Measurements from ENCODE around the gene POLR3A.
"Not testable (repeated sequence)": the region's sequence is repeated elsewhere in the genome, so short reads cannot be mapped to it uniquely, and the experiment has no call there.

POLR3A gene

DNA sequence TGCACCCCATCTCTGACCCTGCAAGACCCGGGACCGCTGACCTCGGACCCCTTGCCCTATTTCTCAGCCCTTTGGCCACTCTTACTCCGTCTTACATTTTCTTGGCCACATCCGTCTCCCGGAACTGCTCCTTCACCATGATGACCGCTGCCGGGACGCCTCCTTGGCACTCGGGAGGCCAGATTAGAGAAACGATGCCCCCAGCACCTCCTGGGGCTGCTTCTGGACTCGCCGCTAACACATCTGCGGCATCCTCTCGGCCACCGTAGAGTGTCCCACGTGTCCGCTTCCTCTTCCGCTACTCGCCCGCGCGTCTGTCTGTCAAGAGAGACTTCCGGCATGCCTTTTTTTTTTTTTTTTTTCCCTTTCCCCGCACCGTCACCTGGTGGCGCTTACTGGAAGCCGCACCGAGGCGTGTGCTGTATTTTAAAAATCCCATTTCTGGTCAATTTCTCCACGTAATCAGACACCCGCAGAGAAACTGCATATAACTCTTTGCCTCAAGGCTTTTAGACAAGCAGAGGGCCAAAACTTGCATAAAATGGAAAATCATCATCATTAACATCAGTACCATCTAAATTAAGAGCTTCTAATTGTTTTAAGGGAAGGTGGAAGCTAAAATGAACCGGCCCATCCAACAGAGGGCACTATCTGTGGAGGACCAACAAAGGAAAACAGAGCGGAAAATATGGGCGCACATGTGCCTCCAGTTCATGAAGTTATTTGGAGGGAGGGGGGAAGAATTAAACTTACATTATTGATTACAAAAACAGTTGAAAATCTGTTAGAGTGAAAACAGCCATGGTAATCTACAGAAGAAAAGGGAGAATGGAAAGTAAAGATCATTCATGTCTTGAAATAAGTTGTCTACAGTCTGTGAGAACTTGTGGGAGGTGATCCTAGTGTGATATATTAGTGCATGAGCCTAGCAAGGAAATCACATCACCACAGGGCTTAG is at the start of gene POLR3A:
TSS of gene POLR3A (minus strand) at position 247 of the 958 bp plus-strand sequence. CDS start at position 139, 108 bp downstream.
- DNase-seq (ENCODE audit: low read depth) = peak; percentile 82

DNA sequence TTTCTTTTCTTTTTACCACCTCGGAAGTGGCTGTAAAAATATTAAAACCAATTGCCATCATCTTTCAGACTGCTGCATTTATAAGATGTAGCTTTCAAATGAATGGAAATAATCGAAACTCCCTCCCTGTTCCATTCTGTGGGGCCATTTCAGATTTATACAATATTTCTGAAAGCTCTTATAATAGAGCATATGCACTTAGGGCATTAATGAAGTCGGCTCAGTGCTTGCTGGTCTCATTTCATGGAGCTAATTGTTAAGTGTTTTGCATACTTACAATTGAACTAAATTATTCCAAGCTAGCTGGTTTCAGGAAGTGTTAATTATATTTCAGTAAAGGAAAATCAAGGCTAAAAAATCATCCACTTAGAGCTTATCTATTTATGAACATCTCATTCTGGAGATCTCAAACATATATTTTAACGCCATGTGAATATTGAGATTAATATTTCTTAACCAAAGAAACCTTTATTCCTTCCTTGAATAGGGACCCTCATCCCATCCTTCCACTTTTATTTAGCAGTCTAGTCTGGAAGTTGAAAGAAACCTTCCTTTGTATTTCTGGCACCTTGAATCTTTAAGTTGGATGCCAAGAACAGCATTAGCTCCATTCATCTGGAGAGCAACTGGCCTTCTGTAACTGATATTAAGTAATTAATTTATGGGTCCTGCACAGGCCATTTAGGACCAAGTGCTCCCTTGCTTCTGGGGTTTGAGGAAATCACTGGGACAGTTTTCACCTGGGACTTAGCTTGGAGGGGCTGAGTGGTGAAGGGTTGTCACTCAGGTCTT is 49.4 kb upstream of the POLR3A start:
- DNase-seq (ENCODE audit: low read depth) = no peak

DNA sequence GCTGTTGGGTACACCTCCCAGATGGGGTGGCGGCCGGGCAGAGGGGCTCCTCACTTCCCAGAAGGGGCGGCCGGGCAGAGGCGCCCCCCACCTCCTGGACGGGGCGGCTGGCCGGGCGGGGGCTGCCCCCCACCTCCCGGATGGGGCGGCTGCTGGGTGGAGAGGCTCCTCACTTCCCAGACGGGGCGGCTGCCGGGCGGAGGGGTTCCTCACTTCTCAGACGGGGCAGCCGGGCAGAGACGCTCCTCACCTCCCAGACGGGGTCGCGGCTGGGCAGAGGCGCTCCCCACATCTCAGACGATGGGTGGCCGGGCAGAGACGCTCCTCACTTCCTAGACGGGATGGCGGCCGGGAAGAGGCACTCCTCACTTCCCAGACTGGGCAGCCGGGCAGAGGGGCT is 46.5 kb upstream of the POLR3A start:
- DNase-seq (ENCODE audit: low read depth) = not testable (repeated sequence)

GRCh38 chr10:78072504-78072903 is 43.2 kb upstream of the POLR3A start:
- DNase-seq (ENCODE audit: low read depth) = no peak

- no peak for DNase-seq (ENCODE audit: low read depth)
Measured at GRCh38 chr10:78071857-78072179, 42.5 kb upstream of the POLR3A start.

- no peak for DNase-seq (ENCODE audit: low read depth)
Measured at GRCh38 chr10:78071140-78071856, 42.0 kb upstream of the POLR3A start.

DNA sequence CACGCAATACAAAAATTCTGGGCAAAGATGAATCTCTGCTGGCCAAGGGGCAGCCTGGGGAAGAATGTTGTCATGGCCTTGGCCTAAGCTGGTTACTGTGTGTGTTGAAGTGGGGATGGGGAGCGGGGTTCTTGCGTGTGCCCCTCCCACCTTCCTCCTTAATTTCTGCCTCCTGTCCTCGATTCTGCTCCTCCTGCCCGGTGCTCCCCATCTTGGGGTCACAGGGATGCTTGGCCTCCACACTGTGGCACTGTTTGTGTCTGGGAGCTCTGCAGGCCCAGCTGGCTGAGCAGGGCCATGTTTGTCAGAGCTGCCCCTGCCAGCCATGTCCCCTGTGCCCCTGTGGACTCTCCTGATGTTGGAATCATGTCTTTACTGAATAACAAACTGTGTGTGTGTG is 41.4 kb upstream of the POLR3A start:
- DNase-seq (ENCODE audit: low read depth) = no peak

DNA sequence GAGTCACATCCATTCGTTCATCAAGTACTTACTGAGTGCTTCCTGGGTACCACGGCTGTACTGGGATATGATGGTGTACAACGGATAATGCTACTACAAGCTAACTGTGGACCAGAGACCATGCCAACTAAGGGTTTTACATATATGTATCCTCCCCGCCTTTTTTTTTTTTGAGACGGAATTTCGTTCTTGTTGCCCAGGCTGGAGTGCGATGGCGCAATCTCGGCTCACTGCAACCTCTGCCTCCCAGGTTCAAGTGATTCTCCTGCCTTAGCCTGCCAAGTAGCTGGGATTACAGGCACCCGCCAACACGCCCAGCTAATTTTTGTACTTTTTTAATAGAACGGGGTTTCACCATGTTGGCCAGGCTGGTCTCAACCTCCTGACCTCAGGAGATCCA is 40.7 kb upstream of the POLR3A start:
- DNase-seq (ENCODE audit: low read depth) = not testable (repeated sequence)

DNA sequence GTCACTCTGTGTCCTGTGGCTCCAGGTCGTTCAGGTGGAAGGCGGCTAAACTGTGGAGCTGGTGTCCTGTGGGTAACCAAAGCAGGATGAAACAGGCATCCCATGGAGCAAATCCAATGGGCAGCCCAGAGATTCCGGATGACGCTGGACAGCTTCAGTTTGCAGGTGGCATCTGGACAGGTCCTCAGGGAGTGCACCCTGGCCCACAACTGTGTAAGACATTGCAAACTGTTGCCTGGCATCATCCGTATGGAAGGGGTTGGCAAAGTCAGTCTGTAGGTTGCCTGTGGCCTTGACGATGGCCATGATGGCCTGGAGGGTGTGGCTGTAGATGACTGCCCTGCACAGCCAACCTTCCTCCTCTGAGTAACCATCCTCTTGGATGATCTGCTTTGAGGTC is 39.8 kb upstream of the POLR3A start:
- DNase-seq (ENCODE audit: low read depth) = no peak

GRCh38 chr10:78066728-78067430 is 37.6 kb upstream of the POLR3A start:
- DNase-seq (ENCODE audit: low read depth) = no peak

GRCh38 chr10:78066012-78066411 is 36.7 kb upstream of the POLR3A start:
- DNase-seq (ENCODE audit: low read depth) = no peak

DNA sequence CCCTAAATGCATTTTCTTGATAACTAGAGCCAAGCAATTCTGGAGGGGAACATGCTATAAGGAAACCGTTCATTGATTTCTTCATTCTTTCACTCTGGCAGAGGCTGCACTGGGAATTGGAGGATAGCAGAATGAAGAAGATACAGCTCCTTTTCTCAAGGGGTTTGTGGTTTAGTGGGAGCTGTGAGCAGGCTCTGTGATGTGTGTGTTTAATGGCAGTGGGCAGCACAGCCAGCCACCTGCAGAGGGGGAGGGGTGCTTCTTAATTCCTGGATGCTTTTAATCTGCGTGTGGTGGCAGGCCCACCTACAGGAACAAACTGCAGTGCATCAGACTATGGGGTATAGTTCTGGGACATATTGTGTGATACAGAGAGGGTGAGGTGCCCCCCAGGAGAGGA is 36.3 kb upstream of the POLR3A start:
- no peak for DNase-seq (ENCODE audit: low read depth)

GRCh38 chr10:78064919-78065318 is 35.6 kb upstream of the POLR3A start:
- DNase-seq (ENCODE audit: low read depth) = not testable (repeated sequence)

GRCh38 chr10:78063236-78063635 is 33.9 kb upstream of the POLR3A start:
- no peak for DNase-seq (ENCODE audit: low read depth)

DNA sequence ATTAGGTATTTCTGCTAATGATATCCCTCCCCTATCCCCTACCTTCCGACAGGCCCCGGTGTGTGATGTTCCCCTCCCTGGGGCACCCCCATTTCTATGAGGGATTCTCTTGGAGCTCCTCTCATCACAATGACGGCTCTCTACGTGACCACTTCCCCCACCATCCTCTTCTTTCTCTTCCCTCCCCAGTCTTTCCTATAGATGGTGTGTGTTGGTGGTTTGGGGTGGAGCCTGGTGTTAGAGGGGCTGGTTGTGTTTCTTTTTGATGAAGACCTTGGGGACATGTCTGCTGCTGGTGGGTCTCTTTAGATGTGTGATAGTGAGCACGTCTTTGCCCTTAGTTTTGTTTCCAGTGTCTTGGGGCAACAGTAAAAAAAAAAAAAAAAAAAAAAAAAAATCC is 33.0 kb upstream of the POLR3A start:
- no peak for DNase-seq (ENCODE audit: low read depth)

GRCh38 chr10:78059906-78060702 is 30.8 kb upstream of the POLR3A start:
- no peak for DNase-seq (ENCODE audit: low read depth)

DNA sequence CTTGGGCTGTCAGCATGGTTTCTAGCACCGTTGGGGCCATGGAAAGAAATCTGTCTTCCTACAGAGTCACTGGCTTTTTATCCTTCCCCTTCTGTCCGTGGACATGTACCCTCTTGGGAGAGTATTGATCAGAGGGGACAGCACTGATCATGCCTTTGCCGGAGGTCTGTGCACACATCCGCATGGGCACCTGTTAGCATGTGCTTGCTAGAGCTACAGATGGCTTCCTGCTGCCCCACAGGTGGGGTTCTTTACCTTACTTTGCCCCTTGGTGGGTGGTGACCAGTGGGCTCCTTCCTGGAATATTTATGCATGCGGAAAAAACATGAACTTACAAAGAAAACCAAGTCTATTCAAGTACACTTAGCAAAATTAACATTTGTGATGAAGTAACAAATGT is 29.2 kb upstream of the POLR3A start:
- no peak for DNase-seq (ENCODE audit: low read depth)

GRCh38 chr10:78053211-78053868 is 24.0 kb upstream of the POLR3A start:
- DNase-seq (ENCODE audit: low read depth) = no peak

GRCh38 chr10:78049851-78050250 is 20.5 kb upstream of the POLR3A start:
- DNase-seq (ENCODE audit: low read depth) = no peak

DNA sequence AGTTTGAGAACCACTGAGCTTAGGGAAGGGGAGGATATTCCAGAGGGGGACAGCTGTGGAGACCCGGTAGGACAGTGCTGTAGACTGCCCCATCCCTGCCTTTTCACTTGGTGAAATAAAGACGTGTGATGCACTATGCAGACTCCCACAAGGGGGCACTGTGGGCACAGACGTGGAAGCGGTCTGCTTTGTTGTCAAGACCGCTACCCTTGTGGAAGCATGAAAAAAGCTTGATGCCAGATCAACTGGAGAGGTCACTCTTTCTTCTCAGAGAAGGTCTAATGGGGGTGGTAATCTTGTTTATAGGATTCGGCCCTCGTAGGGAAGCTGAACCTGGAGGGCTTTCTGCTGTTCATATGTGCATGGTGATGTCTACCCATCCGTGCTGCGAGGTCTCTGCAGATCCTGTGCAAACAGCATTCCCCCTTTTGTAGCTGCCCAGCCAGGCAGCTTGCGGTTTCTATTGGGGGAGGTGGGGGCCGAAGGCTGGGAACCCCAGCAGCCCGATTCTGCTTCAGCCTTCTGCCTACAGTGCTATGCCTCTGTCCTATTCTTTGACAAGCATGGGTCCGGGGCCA is 18.1 kb upstream of the POLR3A start:
- DNase-seq (ENCODE audit: low read depth) = peak; percentile 55
